ENCODE measurements around the gene KDM1B.
A peak's percentile ranks its signal among the peaks of the same experiment; 100 is the strongest.

Gene KDM1B

DNA sequence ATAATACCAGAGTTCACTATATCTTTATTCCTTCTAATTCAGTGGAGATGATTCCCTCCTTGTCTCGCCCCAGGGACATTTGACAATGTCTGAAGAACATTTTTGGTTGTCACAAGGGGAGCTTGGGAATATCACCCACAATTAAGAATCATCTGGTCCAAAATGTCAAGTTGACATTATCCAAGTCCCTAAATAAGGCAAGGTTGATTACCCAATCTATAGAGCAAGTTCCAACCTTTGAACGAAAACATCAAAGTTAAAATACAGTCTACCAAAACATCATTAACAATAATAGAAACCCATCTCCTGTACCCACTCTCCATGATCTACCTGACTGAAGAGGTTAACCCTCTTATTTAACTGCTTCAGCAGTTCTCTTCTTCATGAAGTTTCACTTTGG lies 93.5 kb downstream of the KDM1B start:
- no peaks in the 10 kb centered on the region for H3K27me3 ChIP-seq (ENCODE audit: control insufficient read depth, insufficient read depth, low read length)
- H3K4me3 ChIP-seq (ENCODE audit: low read length), result no peak overlapping the region
- no peak overlapping the region for H3K9ac ChIP-seq (ENCODE audit: low read length)
- no peak overlapping the region for H3K27ac ChIP-seq (ENCODE audit: low read length)
- no peaks in the 10 kb centered on the region for H3K9me3 ChIP-seq (ENCODE audit: control insufficient read depth, low read depth, low read length)
- peaks cover 89% of the 10 kb centered on the region for H3K36me3 ChIP-seq (ENCODE audit: control insufficient read depth, low read depth, low read length)
- no peaks in the 10 kb centered on the region for H3K4me1 ChIP-seq (ENCODE audit: control insufficient read depth, low read depth, low read length)

DNA sequence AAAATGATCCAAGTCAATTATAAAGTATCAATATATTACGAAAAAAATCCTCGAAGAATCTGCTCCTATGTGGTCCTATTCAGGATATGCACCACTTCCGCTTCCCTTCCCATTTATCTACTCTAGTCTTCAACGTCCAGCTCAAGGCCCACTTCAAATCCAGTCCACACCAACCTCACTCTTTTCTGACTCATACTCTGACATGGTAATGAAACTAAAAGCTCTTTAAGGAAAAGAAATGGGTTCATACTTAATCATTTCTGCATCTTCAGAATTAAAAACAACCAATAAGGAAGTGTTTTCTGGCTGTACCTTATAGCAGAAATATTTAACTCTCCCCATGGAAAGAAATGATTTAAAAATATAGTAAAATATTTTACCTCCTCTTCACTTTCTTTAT lies 94.0 kb downstream of the KDM1B start:
- no peaks in the 10 kb centered on the region for H3K9me3 ChIP-seq (ENCODE audit: control insufficient read depth, low read depth, low read length)
- H3K4me1 ChIP-seq (ENCODE audit: control insufficient read depth, low read depth, low read length), result no peaks in the 10 kb centered on the region
- H3K9ac ChIP-seq (ENCODE audit: low read length), result no peak overlapping the region
- H3K27me3 ChIP-seq (ENCODE audit: control insufficient read depth, insufficient read depth, low read length), result no peaks in the 10 kb centered on the region
- H3K27ac ChIP-seq (ENCODE audit: low read length), result no peak overlapping the region
- no peak overlapping the region for H3K4me3 ChIP-seq (ENCODE audit: low read length)
- peaks cover 90% of the 10 kb centered on the region for H3K36me3 ChIP-seq (ENCODE audit: control insufficient read depth, low read depth, low read length)

DNA sequence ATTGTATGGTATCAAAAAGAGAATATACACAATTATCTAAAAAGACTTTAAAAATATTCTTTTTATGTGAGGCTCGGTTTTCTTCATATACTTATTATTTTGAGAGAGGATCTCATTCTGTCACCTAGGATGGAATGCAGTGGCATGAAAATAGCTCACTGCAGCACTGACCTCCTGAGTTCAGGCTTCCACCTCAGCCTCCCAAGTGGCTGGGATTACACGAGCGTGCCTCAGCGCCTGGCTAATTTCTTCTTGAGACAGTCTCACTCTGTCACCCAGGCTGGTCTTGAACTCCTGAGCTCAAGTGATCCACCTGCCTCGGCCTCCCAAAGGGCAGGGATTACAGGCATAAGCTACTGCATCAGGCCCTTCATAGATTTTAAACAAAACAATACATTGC lies 98.4 kb downstream of the KDM1B start:
- H3K36me3 ChIP-seq (ENCODE audit: control insufficient read depth, low read depth, low read length), result peaks cover 90% of the 10 kb centered on the region
- H3K4me1 ChIP-seq (ENCODE audit: control insufficient read depth, low read depth, low read length), result no peaks in the 10 kb centered on the region
- H3K27me3 ChIP-seq (ENCODE audit: control insufficient read depth, insufficient read depth, low read length), result no peaks in the 10 kb centered on the region
- H3K27ac ChIP-seq (ENCODE audit: low read length), result no peak overlapping the region
- H3K9ac ChIP-seq (ENCODE audit: low read length), result no peak overlapping the region
- H3K9me3 ChIP-seq (ENCODE audit: control insufficient read depth, low read depth, low read length), result no peaks in the 10 kb centered on the region
- no peak overlapping the region for H3K4me3 ChIP-seq (ENCODE audit: low read length)

DNA sequence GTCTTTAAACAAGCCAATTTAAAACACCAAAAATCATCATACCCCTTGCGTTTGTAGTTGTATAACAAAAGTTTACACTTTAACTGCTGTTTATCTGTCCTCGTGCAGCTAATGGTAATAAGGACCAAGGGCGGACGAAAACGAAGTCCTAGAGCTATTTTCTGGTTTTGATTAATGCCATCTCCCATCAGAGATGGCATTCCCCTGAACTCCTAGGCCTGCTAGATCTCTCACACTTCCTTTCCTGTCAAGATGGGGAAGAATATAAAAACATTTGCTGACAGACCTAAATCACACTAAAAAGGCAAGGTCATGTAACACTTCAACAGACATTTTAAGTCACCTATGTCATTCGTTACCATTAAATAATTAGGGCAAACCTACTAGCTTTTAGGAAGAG lies 99.6 kb downstream of the KDM1B start:
- Histone ChIP-seq H3K36me3 (ENCODE audit: control insufficient read depth, low read depth, low read length) (peaks cover 83% of the 10 kb centered on the region), H3K27me3 (ENCODE audit: control insufficient read depth, insufficient read depth, low read length) (no peaks in the 10 kb centered on the region), H3K27ac (ENCODE audit: low read length) (no peak overlapping the region)

DNA sequence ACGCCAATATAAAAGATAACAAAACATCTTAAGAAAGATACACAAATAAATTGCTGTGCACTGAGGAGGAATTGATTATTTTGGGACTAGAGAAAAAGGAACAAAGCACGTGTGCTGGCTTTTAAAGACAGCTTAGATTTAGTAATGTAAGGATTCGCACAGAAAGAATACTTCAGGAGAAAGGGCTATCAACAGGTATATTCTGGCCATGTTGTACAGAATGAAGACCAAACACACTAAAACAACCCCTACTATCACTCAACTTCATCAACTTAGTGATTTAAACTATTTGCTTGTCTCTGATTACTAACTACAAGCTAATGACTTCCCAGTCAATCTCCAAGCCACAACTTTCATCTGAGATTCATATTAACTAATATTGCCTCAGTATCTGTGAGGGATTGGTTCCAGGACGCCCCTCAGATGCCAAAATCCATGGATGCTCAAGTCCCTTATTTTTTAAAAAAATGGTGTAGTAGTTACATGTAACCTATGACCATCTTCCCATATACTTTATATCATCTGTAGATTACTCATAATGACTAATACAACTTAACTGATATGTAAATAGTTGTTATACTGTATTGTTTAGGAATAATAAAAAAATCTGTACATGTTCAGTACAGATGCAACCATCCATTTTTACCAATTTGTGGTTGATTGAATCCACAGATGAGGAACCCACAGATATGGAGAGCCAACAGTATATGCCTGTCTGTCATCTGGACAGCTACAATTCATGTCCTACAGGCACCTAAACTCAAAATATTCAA lies 104.6 kb downstream of the KDM1B start:
- Histone ChIP-seq H3K9ac (ENCODE audit: low read length) (no peak overlapping the region), H3K27me3 (ENCODE audit: control insufficient read depth, insufficient read depth, low read length) (no peaks in the 10 kb centered on the region), H3K4me3 (ENCODE audit: low read length) (no peak overlapping the region), H3K4me1 (ENCODE audit: control insufficient read depth, low read depth, low read length) (peaks cover 18% of the 10 kb centered on the region), H3K36me3 (ENCODE audit: control insufficient read depth, low read depth, low read length) (peaks cover 57% of the 10 kb centered on the region), H3K9me3 (ENCODE audit: control insufficient read depth, low read depth, low read length) (no peaks in the 10 kb centered on the region), H3K27ac (ENCODE audit: low read length) (no peak overlapping the region)

More for the DNA sequence above, 99.6 kb downstream of the KDM1B start:
- H3K9ac ChIP-seq (ENCODE audit: low read length), result no peak overlapping the region
- no peaks in the 10 kb centered on the region for H3K4me1 ChIP-seq (ENCODE audit: control insufficient read depth, low read depth, low read length)
- no peak overlapping the region for H3K4me3 ChIP-seq (ENCODE audit: low read length)
- no peaks in the 10 kb centered on the region for H3K9me3 ChIP-seq (ENCODE audit: control insufficient read depth, low read depth, low read length)

DNA sequence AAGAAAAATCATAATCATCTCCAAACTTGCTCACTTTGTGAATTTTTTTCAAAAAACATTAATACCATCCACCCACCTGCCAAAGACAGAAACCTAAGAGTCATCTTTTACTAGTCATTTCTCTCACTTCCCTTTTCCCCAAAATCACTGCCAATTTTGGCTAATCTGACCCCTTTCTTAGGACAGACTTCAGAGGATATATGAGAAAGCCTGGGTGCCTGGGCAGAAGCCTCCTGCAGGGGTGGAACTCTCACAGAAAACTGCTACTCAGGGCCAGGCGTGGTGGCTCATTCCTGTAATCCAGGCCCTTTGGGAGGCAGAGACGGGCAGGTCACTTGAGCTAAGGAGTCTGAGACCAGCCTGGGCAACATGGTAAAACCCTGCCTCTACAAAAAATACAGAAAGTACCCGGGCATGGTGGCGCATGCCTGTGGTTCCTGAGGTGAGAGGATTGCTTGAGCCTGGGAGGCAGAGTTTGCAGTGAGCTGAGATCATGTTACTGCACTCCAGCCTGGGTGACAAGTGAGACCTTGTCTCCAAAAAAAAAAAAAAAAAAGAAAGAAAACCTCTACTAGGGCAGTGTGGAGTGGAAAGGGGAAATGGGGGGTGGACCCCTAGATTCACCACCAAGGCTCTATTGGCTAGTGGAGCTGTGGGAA lies 105.4 kb downstream of the KDM1B start:
- H3K4me1 ChIP-seq (ENCODE audit: control insufficient read depth, low read depth, low read length), result peaks cover 25% of the 10 kb centered on the region
- H3K9ac ChIP-seq (ENCODE audit: low read length), result no peak overlapping the region
- H3K4me3 ChIP-seq (ENCODE audit: low read length), result peak overlapping the region; percentile 5
- H3K27me3 ChIP-seq (ENCODE audit: control insufficient read depth, insufficient read depth, low read length), result no peaks in the 10 kb centered on the region
- no peaks in the 10 kb centered on the region for H3K9me3 ChIP-seq (ENCODE audit: control insufficient read depth, low read depth, low read length)
- no peak overlapping the region for H3K27ac ChIP-seq (ENCODE audit: low read length)
- H3K36me3 ChIP-seq (ENCODE audit: control insufficient read depth, low read depth, low read length), result peaks cover 50% of the 10 kb centered on the region

DNA sequence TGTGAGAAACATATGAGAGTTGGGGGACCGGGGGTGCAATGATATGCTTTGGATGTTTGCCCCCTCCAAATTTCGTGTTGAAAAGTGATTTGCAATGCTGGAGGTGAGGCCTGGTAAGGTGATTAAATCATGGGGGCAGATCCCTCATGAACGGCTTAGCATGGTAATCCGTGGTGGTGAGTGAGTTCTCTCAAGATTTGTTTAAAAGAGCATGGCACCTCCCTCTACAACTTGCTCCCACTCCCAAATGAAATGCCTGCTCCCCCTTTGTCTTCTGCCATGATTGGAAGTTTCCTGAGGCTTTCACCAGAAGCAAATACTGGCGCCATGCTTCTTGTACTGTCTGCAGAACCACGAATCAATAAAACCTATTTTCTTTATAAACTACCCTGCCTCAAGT lies 106.7 kb downstream of the KDM1B start:
- Histone ChIP-seq H3K27me3 (ENCODE audit: control insufficient read depth, insufficient read depth, low read length) (no peaks in the 10 kb centered on the region), H3K9ac (ENCODE audit: low read length) (peak overlapping the region; percentile 98), H3K4me3 (ENCODE audit: low read length) (peak overlapping the region; percentile 88), H3K36me3 (ENCODE audit: control insufficient read depth, low read depth, low read length) (peaks cover 37% of the 10 kb centered on the region), H3K9me3 (ENCODE audit: control insufficient read depth, low read depth, low read length) (no peaks in the 10 kb centered on the region), H3K4me1 (ENCODE audit: control insufficient read depth, low read depth, low read length) (peaks cover 26% of the 10 kb centered on the region), H3K27ac (ENCODE audit: low read length) (peak overlapping the region; percentile 27)

DNA sequence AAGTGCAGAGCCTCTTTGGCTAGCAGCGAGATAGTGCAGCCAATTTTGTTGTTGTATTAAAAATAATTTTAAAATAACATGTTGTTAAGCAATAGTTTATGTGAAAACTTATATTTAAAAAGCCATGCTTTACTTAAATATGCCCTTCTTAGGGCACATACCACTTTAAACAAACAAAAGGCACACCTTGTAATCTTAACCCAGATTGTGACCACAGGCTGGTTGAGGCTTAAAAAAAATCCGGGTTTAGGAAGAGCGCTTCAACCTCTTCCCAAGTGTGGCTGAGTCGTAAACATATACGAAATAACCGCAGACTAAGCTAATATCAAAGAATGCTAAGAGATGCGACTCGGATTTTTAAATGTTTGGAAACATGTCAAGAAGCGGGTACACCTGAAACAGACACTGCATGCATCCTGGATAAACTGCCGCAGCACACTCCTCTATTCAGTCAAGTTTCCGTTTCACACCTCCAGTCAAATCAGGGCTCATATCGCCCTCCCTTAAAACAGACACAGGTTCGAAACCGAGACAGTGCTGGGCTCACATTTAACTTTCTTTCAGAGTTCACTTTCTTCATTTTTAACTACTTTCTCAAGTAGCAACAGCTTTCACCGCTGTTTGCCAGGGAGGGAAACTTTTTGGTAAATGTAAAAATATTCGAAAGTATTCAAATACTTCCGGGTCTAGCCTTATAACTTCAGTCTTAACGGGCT lies 107.6 kb downstream of the KDM1B start:
- Histone ChIP-seq H3K4me1 (ENCODE audit: control insufficient read depth, low read depth, low read length) (peaks cover 26% of the 10 kb centered on the region), H3K9me3 (ENCODE audit: control insufficient read depth, low read depth, low read length) (no peaks in the 10 kb centered on the region), H3K9ac (ENCODE audit: low read length) (peak overlapping the region; percentile 98), H3K4me3 (ENCODE audit: low read length) (peak overlapping the region; percentile 88), H3K27me3 (ENCODE audit: control insufficient read depth, insufficient read depth, low read length) (no peaks in the 10 kb centered on the region), H3K27ac (ENCODE audit: low read length) (no peak overlapping the region), H3K36me3 (ENCODE audit: control insufficient read depth, low read depth, low read length) (peaks cover 27% of the 10 kb centered on the region)

DNA sequence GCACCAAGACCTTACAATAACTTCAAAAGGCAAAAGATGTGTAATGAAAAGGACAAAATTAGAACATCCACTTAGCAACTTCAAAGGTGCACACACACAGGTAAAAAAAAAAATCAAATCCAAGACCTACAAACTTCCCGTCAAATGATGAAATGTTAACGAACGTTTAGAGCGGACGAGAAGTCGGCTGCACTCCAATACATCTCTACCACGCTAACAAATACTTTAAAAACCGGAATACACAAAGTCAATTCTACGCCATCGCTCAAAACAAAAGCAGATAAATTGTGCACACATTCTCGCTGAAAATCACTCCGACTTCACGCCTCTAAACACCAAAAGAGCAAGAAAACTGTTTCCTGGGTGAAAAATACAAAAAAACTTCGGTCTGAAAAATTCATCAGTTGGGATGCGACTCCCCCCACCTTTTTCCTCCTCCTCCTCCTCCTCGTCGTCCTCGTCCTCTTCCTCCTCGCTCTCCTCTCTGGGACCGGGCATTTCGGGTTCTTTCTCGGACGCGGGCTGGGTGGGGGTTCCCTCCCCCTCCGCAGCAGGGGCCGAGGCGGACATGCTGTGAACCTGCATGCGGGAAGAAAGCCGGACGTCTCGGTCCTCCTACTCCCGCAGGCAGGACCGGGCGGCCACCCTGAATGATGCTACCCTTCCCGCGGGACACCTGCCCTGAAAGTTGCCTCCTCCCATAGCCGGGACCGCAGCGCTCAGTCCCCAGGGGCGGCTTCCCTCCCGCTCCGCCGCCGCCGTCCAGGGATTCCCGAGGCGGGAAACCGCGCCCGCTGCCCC lies 108.4 kb downstream of the KDM1B start:
- no peaks in the 10 kb centered on the region for H3K27me3 ChIP-seq (ENCODE audit: control insufficient read depth, insufficient read depth, low read length)
- H3K4me1 ChIP-seq (ENCODE audit: control insufficient read depth, low read depth, low read length), result peaks cover 26% of the 10 kb centered on the region
- H3K27ac ChIP-seq (ENCODE audit: low read length), result peak overlapping the region; percentile 83
- H3K36me3 ChIP-seq (ENCODE audit: control insufficient read depth, low read depth, low read length), result peaks cover 19% of the 10 kb centered on the region
- H3K9me3 ChIP-seq (ENCODE audit: control insufficient read depth, low read depth, low read length), result no peaks in the 10 kb centered on the region
- H3K9ac ChIP-seq (ENCODE audit: low read length), result peak overlapping the region; percentile 98
- peak overlapping the region; percentile 88 for H3K4me3 ChIP-seq (ENCODE audit: low read length)

DNA sequence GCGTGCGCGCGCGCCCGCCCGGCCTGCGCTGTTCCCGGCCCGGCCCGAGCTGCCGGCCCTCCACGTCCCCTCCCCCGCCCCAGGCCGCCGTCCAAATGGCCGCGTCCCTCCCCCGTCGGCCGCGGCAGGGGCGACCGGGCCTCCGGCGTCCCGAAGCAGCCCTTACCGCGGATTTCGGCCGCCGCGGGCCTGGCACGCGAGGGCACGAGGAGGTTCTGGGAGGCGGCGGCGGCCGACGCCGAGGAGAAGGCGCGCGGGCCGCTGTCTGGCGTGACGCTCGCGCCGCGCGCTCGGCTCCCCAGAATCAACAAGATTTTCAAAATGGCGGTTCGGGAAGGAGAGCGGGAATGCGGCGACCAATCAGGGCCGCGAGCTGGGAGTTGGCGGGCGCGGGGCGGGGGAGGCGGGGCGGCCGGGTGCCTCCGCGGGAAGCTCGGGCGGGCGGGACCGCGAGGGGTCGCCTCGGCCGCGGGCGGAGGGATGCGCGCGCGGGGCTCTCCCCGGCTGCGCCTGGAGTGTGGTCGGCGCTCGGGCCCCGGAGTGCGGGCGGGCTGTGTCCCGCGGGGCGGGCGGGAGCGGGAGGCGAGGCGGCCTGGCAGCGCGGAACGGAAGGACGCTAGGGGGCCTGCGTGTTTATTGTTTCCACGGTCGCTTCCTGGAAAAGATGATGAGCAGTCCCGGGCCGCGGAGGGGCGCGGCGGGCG lies 109.1 kb downstream of the KDM1B start, which contains the start of gene DEK:
Gene DEK, minus strand, starts transcription at position 312 of the 704 bp plus-strand sequence. CDS start 543 bp downstream, outside the sequence.
- Histone ChIP-seq H3K9ac (ENCODE audit: low read length) (peak within 1 kb of the TSS; percentile 98), H3K9me3 (ENCODE audit: control insufficient read depth, low read depth, low read length) (no peaks in the 10 kb centered on the region), H3K4me1 (ENCODE audit: control insufficient read depth, low read depth, low read length) (peaks cover 26% of the 10 kb centered on the region), H3K27ac (ENCODE audit: low read length) (peak within 1 kb of the TSS; percentile 83), H3K27me3 (ENCODE audit: control insufficient read depth, insufficient read depth, low read length) (no peaks in the 10 kb centered on the region), H3K4me3 (ENCODE audit: low read length) (peak within 1 kb of the TSS; percentile 88), H3K36me3 (ENCODE audit: control insufficient read depth, low read depth, low read length) (peaks cover 19% of the 10 kb centered on the region)

All from iPS-18a (cell line).